NCI-H187 treated with DMSO at 0.1 percent for 48 hours (cell line): Measurements from ENCODE around the gene PRRC2B.
A peak's percentile ranks its signal among the peaks of the same experiment; 100 is the strongest.
"Not testable (repeated sequence)": the region's sequence is repeated elsewhere in the genome, so short reads cannot be mapped to it uniquely, and the experiment has no call there.

Source experiments
- DNase-seq: peaks from one replicate; lab custom pipeline; 2025; lab: John Stamatoyannopoulos, UW

The PRRC2B gene

GRCh38 chr9:131436376-131436775, 42.5 kb downstream of the PRRC2B start:
- no peak for DNase-seq

GRCh38 chr9:131436865-131437271, 43.0 kb downstream of the PRRC2B start:
- DNase-seq: no peak

DNA sequence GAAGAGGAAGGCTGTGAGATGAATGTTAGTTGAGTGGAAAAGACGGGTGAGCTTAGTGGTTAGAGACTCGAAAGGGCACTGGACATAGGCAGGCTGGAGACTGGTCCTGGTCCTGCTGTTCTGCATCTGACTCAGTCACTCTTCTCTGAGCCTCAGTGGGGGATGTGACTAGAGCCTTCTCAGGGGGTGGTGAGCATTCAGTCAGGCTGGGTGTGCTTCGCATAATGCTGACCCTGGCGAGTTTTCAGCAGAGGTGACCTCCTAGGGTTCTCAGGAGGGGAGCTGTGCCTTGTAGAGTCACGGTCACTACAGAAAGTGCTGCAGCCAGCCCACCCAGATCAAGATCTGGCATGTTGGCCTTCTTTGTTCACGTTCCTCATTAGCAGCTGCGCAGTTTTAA, 44.3 kb downstream of the PRRC2B start:
- no peak for DNase-seq

DNA sequence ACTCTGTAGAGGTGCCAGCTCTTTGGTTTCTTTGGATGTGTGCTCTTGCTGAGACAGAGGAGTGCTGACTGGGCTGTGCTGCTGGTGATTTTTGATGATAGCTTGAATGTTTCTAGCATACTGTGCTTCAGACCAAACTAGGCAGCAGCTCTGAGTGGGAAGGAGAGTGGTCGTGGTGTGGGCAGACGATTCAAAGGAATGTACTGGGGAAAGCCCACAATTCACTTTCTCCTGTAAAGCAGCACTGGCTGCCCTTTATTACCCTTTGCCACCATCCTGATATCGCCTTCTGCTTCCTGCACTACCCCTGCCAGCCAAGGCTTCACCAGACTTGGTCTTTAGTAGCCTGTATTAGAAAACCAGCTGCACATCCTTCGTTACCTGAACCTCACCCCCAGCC, 45.3 kb downstream of the PRRC2B start:
- DNase-seq: no peak

- DNase-seq: no peak
Measured at GRCh38 chr9:131441441-131441840, 47.6 kb downstream of the PRRC2B start.

GRCh38 chr9:131442351-131442750, 48.5 kb downstream of the PRRC2B start:
- DNase-seq: no peak

DNA sequence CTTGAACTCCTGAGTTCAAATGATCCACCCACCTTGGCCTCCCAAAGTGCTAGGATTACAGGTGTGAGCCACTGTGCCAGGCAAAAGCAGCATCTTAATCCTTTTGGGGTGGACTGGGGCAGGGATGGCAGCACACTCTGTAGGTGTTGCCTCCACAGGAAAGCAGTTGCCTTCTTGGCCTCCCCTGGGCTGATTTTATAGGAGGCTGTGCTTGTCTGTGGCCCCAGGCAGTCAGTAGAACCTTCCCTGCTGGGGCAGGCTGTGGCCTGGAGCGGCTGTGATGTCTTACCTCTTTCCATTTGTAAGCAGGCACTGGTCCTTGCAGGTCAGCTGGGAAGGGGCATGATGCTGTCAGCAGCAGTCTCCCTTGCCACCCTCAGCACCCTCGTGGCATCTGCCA, 49.8 kb downstream of the PRRC2B start:
- no peak for DNase-seq

DNA sequence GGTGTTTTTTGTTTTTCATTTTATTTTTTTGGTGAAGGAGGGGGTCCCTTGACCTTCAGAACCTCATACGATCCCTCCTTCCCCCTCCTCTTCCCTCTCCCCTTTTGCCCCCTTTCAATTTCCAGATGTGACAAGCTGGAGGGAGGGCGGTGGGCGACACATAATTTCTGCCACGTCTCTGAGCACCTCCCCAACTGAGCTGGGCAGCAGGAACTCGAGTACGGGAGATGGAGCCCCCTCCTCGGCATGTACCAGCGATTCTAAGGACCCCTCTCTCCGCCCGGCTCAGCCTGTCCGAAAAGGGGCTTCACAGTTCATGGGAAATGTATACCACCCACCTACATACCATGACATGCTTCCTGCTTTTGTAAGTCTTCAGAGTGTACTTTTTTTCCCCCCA, 52.4 kb downstream of the PRRC2B start:
- no peak for DNase-seq

GRCh38 chr9:131447148-131447547, 53.3 kb downstream of the PRRC2B start:
- peak; percentile 1 for DNase-seq

GRCh38 chr9:131447600-131447999, 53.7 kb downstream of the PRRC2B start:
- no peak for DNase-seq

- DNase-seq: no peak
Measured at GRCh38 chr9:131448818-131449217, 54.9 kb downstream of the PRRC2B start.

DNA sequence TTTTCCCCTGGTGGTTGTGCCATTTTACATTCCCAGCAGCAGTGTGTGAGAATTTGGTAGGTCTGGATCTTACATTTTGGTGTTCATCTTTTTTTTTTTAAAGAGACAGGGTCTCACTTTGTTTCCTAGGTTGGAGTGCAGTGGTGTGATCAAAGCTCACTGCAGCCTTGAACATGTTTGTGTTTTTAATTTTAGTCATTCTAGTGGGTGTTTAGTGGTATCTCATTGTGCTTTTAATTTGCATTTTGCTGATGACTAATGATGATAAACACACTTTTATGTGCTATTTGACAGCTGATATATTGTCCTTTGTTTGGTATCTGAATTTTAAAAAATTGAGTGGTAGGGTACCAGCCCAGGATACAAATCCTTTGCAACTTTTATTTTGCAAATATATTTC, 55.4 kb downstream of the PRRC2B start:
- no peak for DNase-seq

GRCh38 chr9:131454028-131454427, 60.1 kb downstream of the PRRC2B start:
- DNase-seq: no peak

- DNase-seq: not testable (repeated sequence)
Measured at GRCh38 chr9:131455655-131456054, 61.8 kb downstream of the PRRC2B start.

- DNase-seq: no peak
Measured at GRCh38 chr9:131457746-131458145, 63.9 kb downstream of the PRRC2B start.

- DNase-seq: no peak
Measured at GRCh38 chr9:131459056-131459455, 65.2 kb downstream of the PRRC2B start.

DNA sequence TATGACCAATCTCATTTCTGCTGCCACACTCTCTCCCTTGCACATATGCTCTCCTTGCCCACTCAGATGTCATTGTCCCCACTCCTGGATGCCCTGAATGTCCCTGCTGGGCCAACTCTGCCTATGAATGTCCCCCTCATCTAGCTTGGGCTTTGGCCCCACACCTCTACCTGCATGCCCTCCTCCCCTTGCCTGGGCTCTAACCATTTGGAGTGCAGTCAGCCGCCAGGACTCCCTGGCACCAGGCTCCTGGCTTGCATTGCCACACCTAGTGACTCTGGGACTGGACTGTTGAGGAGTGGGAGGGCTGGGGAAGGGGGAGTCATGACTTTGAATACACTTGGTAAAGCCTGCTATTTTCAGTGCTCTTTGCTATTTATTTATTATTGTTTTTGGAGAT, 67.3 kb downstream of the PRRC2B start:
- no peak for DNase-seq

DNA sequence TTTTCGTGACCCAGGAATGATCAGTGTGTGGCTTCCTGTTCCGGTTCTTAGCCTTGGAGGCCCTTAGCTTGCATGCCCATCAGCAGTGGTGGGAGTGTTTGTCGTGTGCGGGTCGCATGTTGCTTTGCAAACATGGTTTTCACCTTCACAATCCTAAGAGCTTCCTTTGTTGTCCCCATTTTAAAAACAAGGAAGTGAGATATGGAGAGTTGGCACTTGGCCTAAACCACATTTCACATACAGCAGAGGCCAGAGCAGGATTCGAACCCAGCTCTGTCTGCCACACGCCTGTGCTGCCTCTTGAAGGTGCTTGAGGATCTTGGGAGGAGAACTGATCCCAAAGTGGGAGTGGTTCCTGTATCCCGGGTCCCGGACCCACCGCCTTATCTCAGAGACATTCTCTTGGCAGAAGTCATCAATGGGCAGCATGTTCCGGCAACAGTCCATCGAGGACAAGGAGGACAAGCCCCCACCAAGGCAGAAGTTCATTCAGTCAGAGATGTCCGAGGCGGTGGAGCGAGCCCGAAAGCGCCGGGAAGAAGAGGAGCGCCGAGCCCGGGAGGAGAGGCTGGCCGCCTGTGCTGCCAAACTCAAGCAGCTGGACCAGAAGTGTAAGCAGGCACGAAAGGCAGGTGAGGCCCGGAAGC, 70.6 kb downstream of the PRRC2B start:
- no peak for DNase-seq

GRCh38 chr9:131465401-131465800, 71.5 kb downstream of the PRRC2B start:
- DNase-seq: no peak

DNA sequence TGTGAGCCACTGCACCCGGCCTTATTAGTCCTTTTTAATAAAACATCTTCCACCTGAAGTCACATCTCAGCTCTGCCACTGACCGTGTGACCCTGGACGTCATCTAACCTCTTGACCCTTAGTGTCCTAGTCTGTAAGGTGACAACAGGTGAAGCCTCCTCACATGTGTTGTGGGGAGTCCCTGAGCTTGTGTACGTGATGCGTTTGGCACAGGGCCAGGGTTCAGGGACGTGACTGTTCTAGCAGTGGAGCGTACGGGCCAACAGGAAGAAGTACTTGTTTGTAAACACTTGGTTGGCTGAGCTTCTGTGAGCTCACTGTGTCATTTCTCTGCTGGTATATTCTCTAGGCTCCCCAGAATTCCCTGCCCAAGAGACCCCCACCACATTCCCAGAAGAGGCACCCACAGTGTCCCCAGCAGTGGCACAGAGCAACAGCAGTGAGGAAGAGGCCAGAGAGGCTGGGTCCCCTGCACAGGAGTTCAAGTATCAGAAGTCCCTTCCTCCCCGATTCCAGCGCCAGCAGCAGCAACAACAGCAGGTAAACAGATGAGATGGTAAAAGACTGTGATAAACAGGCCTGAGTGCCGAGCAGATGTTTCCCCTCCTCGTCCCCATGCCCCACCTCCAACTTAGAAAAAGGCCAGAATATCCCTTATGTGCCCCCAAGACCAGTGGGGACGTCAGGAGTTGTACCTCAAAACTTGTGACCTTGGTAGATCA, 73.5 kb downstream of the PRRC2B start:
- no peak for DNase-seq

DNA sequence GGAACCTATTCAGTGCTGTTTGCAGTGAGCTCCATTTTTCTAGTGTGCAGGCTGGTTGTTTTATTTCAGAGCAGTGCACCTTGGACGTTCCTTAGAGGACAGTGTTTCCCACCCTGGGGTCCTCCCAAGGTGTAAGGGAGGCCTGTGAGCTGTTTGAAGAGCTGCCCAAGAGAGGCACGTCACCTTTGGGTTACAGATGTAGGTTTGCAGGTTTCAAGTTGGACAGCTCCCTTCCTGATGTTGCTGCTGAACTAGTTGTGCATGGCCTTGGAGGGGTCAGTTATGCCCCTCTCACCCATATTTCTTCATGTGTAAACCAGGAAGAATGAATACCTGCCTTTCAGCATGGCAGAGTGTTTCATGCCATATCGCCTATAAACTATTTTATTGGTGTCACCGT, 74.1 kb downstream of the PRRC2B start:
- no peak for DNase-seq

- no peak for DNase-seq
Measured at GRCh38 chr9:131469356-131469755, 75.5 kb downstream of the PRRC2B start.

DNA sequence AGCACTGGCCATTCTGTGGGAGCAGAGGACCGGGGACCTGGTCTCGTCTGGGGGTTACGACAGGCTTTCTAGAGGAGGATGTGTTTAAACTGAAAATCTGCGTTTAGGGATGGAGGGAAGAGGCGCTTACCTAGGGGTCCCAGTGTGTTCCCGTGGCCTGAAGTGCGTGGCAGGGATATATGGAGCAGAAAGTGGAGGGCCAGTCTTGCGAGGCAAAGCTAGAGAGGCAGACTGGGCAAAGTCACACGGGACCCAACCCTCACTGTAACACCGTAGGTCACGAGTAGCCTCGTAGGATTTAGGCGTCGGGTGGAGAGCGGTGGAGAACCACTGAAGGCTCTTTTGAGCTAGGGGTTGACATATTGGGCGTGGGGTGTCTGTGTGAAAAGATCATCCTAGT, 76.1 kb downstream of the PRRC2B start:
- no peak for DNase-seq

- DNase-seq: no peak
Measured at GRCh38 chr9:131470581-131470991, 76.7 kb downstream of the PRRC2B start.
